ENCODE results near the gene KCNH2.

GRCh38 chr7:150986556-150986955 is 8.4 kb upstream of the KCNH2 start:
- TF ChIP-seq PBX3 (IDR thresholded peaks at IDR 0.05; ENCODE audit: insufficient replicate concordance, low read depth, low read length) (no peak), CTCF (IDR thresholded peaks at IDR 0.05 in 2 of 3, conservative IDR thresholded peaks at IDR 0.05 in 1 of 3; ENCODE audit: control insufficient read depth in 2 of 3, extremely low read depth in 1 of 3, insufficient read depth in 1 of 3, low read depth in 3 of 3, low read length in 3 of 3) (no peak), SIN3A (IDR thresholded peaks at IDR 0.05; ENCODE audit: low read depth, low read length) (no peak), YY1 (IDR thresholded peaks at IDR 0.05; ENCODE audit: low read depth, low read length) (no peak), ZBTB4 (CRISPR knock-in tag; IDR thresholded peaks at IDR 0.05) (no peak), SREBF2 (IDR thresholded peaks at IDR 0.05; ENCODE audit: low read length) (no peak), GABPA (IDR thresholded peaks at IDR 0.05; ENCODE audit: low read depth) (no peak), POLR2AphosphoS5 (IDR thresholded peaks at IDR 0.05; ENCODE audit: low read length) (no peak), CHD1 (IDR thresholded peaks at IDR 0.05; ENCODE audit: low read depth, low read length) (no peak), ATF2 (IDR thresholded peaks at IDR 0.05; ENCODE audit: low read length) (no peak), WRNIP1 (IDR thresholded peaks at IDR 0.05; ENCODE audit: borderline replicate concordance, low read depth, low read length) (no peak), ZBED1 (IDR thresholded peaks at IDR 0.05; ENCODE audit: borderline replicate concordance) (no peak)
- TF ChIP-seq, protein P1, sequence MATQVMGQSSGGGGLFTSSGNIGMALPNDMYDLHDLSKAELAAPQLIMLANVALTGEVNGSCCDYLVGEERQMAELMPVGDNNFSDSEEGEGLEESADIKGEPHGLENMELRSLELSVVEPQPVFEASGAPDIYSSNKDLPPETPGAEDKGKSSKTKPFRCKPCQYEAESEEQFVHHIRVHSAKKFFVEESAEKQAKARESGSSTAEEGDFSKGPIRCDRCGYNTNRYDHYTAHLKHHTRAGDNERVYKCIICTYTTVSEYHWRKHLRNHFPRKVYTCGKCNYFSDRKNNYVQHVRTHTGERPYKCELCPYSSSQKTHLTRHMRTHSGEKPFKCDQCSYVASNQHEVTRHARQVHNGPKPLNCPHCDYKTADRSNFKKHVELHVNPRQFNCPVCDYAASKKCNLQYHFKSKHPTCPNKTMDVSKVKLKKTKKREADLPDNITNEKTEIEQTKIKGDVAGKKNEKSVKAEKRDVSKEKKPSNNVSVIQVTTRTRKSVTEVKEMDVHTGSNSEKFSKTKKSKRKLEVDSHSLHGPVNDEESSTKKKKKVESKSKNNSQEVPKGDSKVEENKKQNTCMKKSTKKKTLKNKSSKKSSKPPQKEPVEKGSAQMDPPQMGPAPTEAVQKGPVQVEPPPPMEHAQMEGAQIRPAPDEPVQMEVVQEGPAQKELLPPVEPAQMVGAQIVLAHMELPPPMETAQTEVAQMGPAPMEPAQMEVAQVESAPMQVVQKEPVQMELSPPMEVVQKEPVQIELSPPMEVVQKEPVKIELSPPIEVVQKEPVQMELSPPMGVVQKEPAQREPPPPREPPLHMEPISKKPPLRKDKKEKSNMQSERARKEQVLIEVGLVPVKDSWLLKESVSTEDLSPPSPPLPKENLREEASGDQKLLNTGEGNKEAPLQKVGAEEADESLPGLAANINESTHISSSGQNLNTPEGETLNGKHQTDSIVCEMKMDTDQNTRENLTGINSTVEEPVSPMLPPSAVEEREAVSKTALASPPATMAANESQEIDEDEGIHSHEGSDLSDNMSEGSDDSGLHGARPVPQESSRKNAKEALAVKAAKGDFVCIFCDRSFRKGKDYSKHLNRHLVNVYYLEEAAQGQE (IDR thresholded peaks at IDR 0.05; ENCODE audit: low read depth, low read length) = no peak
